T-helper 1 cell treated with Interleukin-12 subunit alpha and Interleukin-12 subunit beta and Interleukin-4 antibody, amounts not matched to agents 30 ng/mL and 1 ng/mL, for 36 hours (primary cell): ENCODE measurements around the gene LPGAT1. TPM values are rescaled to one million over a fixed set of nuclear protein-coding genes. Genes with fewer than 3 reads are reported as not detected.

Experiments used
- intact Hi-C: fragments of 100-400 bp; cut with micrococcal nuclease; formaldehyde crosslinking; loops from one replicate; pipeline ENCODE4 v1.15.1; 2024
- total RNA-seq: library from RNA; stranded (reverse); gene quantifications from 2 replicates; pipeline ENCODE4 v1.2.3, GENCODE V29; 2022

The LPGAT1 gene
- total RNA-seq, 1 donor from 2014 or later: 55.7 TPM

DNA sequence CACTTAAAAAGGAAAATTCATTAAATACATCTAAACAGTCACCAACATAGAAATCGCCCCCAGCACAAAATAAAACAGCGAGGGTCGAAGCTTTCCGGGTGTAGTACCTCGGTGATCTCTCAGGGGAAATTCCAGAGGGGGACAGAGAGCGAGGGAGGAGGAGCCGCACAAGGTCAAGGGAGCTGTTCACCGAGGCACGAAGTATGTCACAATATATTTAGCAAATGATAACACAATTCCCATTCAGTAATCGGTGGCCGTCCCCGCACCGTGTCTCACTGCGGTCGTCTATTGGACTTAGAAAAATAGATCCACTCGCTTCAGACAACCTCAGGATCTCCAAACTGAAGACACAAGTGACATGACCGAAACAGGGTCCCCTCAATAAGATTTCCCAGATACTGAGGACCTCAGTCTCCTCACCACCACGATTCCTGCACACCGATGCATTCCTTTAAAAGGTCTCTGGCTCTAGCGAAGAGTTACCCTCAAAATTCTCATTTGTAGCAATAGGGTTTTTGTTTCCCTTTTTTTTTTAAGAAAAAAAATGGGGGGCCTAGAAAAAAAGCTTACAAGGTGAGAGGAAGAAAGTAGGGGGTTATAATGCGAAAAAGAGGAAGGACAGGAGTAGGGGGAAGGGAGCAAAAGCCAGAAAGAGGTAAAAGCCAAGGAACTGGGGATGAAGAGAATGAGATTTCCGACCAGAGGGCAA is 1.1 kb downstream of the LPGAT1 start:
- intact Hi-C loops: loop anchor here (1.0 to 5.0 kb wide), 5 partner anchors 131 to 572 kb away; partner anchors contain the start of genes DTL, INTS7, PPP2R5A and RCOR3

DNA sequence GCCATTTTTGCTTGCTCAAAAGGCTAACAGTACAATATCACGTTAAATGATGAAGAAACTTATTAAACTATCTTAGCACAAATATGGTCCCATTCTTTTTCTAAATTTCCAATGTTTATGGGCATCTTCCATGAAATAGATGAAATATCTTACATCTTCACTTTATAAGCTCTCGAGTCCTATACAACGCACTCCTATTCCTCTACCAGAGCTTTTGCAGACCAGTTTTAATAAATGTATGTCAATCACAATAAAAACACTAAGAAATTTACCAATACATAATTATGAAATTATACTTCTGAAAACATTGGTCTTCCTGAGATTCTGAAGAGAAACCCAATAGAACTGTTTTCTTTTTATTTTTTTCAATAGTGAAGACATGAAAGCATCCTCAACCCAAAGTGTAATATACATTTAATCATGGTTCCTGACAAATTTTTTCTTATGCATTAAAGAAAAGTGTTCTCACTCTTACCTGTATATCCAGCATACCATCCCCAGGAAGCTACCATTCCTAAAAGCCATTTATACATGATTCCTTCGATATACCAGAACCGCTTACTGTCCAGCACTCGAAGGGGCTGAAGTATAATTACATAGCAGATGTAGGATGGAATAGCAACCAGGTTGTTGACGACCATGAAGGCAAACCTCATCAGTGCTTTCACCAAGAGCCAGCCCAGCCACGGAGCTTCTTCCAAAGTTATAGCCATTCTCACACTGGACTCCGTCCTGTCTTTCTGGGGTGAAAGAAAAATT is 1.8 kb downstream of the LPGAT1 start:
- intact Hi-C loops: no loop called here

DNA sequence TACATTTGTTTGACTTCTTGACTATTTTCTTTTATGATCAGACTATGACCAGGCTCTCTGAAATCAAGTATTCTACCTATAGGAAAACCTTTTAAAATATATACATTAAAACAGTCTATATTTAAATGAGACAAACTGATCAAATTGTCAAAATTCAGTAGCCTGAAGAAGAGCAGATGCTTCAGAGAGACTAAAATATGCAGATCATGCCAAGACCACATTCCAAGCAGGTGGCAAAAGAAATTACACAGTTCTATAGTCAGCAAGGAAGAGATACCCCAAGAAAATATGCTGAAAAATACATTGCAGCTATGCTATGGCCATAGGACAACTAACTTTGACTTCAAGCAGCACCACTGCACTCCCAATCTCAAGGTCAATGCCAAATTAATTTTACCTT is 3.5 kb downstream of the LPGAT1 start:
- intact Hi-C loops: no loop called here

- intact Hi-C loops: no loop called here
Observed at GRCh38 chr1:211825980-211826379, 4.6 kb downstream of the LPGAT1 start.

DNA sequence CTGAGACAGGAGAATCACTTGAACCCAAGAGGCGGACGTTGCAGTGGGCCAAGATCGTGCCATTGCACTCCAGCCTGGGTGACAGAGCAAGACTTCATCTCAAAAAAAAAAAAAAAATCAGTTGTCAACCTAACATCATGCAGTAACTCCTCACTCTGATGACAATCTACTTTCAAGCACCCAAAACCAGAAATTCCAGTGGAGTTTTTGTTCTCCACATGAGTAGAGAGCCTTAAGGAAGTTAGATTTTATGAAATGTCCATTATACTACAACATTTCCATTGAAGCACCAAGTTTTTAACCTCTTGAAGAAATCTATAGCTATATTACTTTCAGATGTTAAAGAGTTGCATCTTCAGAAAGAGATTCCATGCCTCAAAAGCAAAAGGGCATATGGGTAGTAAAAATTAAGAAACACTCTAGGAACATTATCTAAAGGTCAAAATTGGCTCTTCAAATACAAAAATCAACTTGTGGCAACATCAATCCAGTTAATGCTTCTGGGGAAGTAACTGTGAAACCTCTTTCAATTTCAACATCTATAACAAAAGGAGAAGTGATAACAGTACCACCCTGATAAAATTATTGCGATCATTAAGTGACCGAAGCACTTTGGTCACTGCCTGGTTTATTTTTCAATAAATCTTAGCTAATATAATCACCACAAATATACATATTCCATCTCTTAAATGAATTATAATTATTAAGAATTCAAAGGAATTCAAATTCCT is 7.7 kb downstream of the LPGAT1 start:
- intact Hi-C loops: no loop called here

GRCh38 chr1:211816586-211816985 is 14.0 kb downstream of the LPGAT1 start:
- intact Hi-C loops: no loop called here

- intact Hi-C loops: no loop called here
Observed at GRCh38 chr1:211814313-211814712, 16.2 kb downstream of the LPGAT1 start.

DNA sequence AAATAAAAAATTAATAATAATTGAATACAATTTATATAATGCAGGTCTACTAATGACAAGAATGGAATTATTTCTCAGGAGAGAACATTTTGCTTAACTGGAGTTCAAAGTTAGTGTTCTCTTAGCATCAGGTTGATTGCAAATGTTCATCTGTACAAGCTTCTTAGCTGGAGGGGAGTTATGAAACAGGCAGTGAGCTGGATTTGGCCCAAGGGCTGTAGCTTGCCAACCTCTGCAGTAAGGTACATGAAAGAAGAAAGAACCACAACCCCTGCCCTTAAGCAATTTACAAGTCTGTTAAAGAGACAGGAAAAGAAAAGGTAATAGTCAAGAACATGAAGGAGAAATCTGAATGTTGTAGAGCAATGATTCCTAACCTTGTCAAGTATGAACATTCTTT is 17.0 kb downstream of the LPGAT1 start:
- intact Hi-C loops: no loop called here

DNA sequence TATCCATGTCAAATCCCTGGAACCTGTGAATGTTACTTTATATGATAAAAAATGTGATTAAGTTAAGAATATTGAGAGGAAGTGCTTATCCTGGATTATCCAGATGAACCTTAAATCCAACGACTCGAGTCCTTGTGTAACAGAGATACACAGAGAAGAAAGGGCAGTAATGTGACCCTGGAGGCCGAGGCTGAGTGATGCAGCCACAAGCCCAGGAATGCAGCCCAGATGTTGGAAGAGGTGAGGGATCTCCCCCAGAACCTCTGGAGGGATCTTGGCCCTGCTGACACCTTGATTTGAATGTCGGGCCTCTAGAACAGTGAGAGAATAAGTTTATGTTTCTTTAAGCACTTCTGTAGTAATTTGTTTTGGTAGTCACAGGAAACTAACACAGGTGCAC is 18.0 kb downstream of the LPGAT1 start:
- intact Hi-C loops: no loop called here

GRCh38 chr1:211811848-211812247 is 18.7 kb downstream of the LPGAT1 start:
- intact Hi-C loops: no loop called here

DNA sequence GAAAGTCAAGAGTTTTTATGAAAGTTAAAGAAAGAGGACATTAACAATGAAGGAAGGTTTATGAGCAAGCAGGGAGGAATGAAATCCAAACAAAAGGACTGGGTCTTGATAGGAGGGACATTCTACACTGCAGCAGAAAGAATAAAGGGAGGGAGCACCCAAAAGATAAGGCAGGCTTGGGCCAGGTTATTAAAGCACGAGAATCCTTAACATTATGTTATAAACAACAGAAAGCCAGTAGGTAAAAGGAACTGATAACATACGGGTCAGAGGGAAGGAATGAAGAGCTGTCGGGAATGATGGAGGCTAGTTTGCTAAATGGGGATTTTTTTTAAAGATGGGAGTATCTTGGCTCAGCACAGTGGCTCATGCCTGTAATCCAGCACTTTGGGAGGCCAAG is 19.4 kb downstream of the LPGAT1 start:
- intact Hi-C loops: no loop called here

DNA sequence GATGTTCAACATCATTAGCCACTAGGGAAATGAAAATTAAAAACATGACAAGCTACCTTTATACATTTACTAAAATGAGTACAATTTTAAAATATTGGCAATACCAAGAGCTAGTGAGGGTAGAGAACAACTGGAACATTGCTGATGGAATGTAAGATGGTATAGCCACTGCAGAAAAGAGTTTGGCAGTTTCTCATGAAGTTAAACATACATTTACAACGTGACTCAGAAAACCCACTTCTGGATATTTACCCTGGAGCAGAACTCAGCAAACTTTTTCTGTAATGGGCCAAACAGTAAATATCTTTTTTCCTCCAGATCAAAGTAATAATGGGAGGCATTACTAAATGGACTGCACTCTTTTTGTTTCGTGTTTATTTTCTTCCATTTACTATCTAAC is 22.1 kb downstream of the LPGAT1 start:
- intact Hi-C loops: no loop called here

GRCh38 chr1:211804915-211805314 is 25.6 kb downstream of the LPGAT1 start:
- intact Hi-C loops: no loop called here

DNA sequence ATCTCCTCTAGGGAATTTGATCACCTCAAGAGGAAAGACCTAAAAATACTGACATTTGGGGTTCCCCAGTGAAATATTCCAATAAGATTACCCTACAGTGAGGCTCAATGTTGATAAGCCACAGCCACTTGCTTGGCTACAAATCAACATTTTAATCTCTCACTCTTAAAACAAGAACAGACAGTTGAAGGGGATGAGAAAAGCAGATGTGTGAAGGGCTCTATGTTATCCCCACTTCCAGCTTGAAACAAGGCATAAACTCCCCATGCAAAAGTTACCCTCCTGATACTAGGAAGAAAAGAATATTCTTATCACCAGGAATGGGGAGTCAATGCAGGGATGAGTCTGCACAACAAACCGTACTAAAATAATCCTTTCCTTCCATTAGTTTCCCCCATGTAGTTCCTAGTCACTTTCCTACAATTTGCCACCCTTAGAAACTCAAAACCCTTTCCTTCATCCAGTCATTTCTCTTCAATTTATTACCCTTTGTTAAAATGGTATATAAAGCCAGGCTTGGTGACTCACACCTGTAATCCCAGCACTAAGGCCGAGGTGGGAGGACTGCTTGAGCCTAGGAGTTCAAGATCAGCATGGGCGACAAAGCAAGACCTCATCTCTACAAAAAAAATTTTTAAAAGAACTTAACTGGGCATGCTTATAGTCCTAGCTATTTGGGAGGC is 29.5 kb downstream of the LPGAT1 start:
- intact Hi-C loops: no loop called here

DNA sequence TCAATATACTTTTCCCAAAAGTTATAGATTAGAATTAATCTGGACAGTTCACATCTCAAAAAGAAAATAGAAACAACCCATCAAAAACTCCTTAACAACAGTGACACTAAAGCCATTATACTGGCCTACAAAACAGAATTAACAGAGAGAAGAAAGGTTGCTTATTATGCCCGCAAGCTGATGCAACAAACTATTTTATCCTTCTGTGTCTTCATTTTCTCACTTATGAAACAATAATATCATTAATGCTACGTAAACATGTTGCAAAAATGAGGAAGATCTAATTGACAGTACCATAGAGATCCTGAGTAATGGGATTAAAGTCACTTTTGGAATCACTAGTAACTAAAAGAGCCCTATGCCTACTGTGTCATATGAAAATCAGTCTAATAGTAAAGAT is 32.6 kb downstream of the LPGAT1 start:
- intact Hi-C loops: no loop called here

DNA sequence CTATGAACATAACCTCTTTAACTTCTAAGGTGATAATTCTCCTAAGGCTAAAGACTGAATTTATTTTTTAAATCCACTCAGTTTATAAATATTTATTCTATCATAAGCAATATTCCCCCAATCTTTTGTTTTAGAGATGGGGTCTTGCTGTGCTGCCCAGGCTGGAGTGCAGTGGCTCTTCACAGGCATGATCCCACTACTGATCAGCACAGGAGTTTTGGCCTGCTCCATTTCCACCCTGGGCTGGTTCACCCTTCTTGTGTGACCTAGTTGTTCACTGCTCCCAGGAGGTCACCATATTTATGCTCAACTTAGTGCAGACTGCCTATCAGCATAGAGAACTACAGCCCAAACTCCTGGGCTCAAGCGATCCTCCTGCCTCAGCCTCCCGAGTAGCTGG is 38.6 kb downstream of the LPGAT1 start:
- intact Hi-C loops: no loop called here

- intact Hi-C loops: no loop called here
Observed at GRCh38 chr1:211789641-211790464, 40.7 kb downstream of the LPGAT1 start.

- intact Hi-C loops: no loop called here
Observed at GRCh38 chr1:211788626-211789025, 41.9 kb downstream of the LPGAT1 start.

DNA sequence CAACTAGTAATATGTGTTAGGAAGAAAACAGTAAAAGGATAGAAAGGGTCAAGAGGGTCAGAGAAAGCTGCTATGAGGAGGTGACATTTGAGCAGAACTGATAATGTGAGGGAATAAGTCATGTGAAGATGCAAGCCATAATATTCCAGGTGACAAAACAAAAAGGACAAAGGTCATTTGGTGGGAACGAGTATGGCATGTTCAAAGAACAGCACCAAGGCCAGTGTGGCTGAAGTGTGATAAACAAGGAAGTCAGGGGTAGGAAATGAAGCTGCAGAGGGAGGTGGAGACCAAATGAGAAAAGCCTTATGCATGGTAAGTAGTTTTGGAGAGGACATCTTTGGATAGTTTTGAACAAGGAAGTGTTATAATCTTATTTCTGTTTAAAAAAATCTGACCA is 46.7 kb downstream of the LPGAT1 start:
- intact Hi-C loops: no loop called here

- intact Hi-C loops: no loop called here
Observed at GRCh38 chr1:211783266-211783665, 47.3 kb downstream of the LPGAT1 start.

GRCh38 chr1:211781260-211781659 is 49.3 kb downstream of the LPGAT1 start:
- intact Hi-C loops: no loop called here
